ENCODE data around the gene KIF16B. TPM values are rescaled to one million over a fixed set of nuclear protein-coding genes. Genes with fewer than 3 reads are reported as not detected.

KIF16B gene
- total and polyA plus RNA-seq, 2 experiments from 2014 or later, result 6.5 to 11.1 TPM

GRCh38 chr20:16257813-16258430, 315.3 kb downstream of the KIF16B start:
- DNase-seq (ENCODE audit: low spot score) (no peak), ATAC-seq (no peak)
- Histone ChIP-seq H3F3A (replicated peaks; ENCODE audit: low read depth) (no peaks in the 10 kb centered on the region), H3K4me3 (no peak overlapping the region), H3K27ac (ENCODE audit: low read depth) (no peak overlapping the region), H4K20me1 (replicated peaks; ENCODE audit: insufficient read depth) (no peaks in the 10 kb centered on the region), H3K27me3 (ENCODE audit: insufficient read depth) (no peaks in the 10 kb centered on the region), H3K4me2 (no peak overlapping the region), H3K79me2 (replicated peaks; ENCODE audit: insufficient read depth) (no peaks in the 10 kb centered on the region), H3K4me1 (ENCODE audit: insufficient read depth) (no peaks in the 10 kb centered on the region), H3K36me3 (ENCODE audit: insufficient read depth) (no peaks in the 10 kb centered on the region), H3K9me2 (ENCODE audit: insufficient read depth) (peaks cover 6% of the 10 kb centered on the region), H2AFZ (no peak overlapping the region)
- Mint-ChIP-seq H3K27me3 (ENCODE audit: insufficient read depth, low read depth, poor library complexity) (no peaks in the 10 kb centered on the region), H3K9me3 (no peaks in the 10 kb centered on the region; the same call in 2 of the 3 replicates), H3K4me1 (no peaks in the 10 kb centered on the region), H3K27ac (no peak overlapping the region), H3K4me3 (no peak overlapping the region), H3K36me3 (ENCODE audit: low read depth) (no peaks in the 10 kb centered on the region)
- TF ChIP-seq ZNF114 (CRISPR knock-in tag; IDR thresholded peaks at IDR 0.05) (no peak), REST (IDR thresholded peaks at IDR 0.05; ENCODE audit: unreplicated experiment) (no peak), ZNF331 (CRISPR knock-in tag; IDR thresholded peaks at IDR 0.05; ENCODE audit: low read depth) (no peak), EZH2phosphoT487 (IDR thresholded peaks at IDR 0.05; ENCODE audit: unreplicated experiment) (no peak), EZH2 (IDR thresholded peaks at IDR 0.05; ENCODE audit: low read depth, unreplicated experiment) (no peak), ETS1 (IDR thresholded peaks at IDR 0.05) (no peak), CREB1 (CRISPR knock-in tag; IDR thresholded peaks at IDR 0.05; ENCODE audit: low read depth) (no peak), STAT1 (IDR thresholded peaks at IDR 0.05; ENCODE audit: unreplicated experiment) (no peak), JUNB (IDR thresholded peaks at IDR 0.05; ENCODE audit: unreplicated experiment) (no peak), POLR2AphosphoS5 (IDR thresholded peaks at IDR 0.05; ENCODE audit: low read depth) (no peak), CTCF (conservative IDR thresholded peaks at IDR 0.05; ENCODE audit: low read depth in 2 of 2) (no peak), NANOG (IDR thresholded peaks at IDR 0.05; ENCODE audit: borderline replicate concordance) (no peak), ZNF462 (CRISPR knock-in tag; IDR thresholded peaks at IDR 0.05) (no peak)

Measured in GM23338 (cell line).